NCI-H1048 (cell line): ENCODE results near the gene RAB10.

Experiments used
- DNase-seq: peaks from one replicate; lab custom pipeline; 2025; lab: John Stamatoyannopoulos, UW

RAB10 gene

DNA sequence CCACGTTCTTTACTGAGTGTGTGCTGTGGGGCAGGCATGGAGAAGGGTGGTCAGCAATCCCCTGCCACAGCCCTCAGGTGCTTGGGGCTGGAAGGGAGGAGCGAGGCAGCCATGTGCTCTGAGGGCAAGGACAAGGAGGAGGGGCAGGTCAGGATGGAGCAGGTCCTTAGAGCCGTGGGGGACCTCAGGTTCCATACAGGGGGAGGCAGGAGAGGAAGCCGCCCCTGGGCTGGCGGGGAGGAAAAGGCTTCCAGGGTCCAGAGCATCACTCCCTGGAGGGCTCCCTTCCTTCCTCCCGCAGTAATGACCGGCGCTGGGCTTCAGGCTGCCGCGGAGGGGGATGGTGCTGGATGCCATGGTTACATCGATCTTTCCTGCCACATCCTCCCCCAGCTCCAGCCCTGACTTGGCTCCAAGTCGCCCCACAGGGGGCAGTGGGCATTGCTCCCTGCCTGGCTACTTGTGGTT, 145.6 kb downstream of the RAB10 start:
- DNase-seq = no peak

DNA sequence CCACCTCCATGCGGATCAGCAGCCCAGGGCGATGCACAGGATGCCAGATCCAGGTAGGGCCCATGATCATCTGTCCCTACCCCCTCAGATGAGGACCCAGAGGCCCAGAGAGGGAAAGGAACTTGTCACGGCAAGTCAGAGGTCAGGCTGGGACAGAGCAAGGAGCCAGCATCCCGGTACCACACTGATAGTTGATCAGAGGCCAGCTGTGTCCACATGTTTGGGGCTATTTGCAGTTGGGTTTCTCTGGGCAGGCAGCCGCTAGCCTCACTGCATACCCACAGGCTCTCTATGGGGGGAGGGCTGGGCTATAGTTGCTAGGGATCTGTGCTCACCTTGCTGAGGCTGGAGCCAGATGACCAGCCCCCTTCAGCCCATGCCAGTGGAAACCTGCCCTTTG, 148.6 kb downstream of the RAB10 start:
- no peak for DNase-seq

DNA sequence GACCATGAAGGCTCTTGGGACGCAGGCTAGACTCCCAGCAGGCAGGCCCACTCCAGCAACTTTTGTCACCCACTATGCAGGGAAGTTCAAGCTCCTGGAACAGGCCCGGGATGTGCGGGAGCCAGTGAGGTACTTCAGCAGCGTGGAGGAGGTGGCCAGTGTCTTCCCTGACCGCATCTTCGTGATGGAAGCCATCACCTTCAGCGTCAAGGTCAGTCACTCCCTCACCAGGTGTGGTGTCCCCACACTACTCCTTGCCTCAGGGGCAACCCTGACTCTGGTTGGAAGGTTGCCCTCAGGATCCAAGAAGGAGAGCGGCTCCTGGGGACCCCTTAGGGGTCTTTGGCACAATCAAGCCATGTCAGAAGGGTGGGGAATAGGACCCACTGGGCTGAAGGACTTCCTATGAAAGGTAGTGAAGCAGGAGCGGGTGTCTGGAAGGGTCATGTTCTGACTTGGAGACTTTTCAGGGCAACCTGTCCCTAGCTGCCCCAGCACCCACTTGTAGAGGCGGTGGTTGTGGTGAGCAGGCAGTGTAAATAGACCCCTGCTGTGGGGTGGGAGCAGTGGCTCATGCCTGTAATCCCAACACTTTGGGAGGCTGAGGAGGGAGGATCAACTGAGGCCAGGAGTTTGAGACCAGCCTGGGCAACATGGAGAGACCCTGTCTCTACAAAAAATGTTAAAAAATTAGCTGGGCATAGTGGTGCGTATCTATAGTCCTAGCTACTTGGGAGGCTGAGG, 149.2 kb downstream of the RAB10 start:
- no peak for DNase-seq

DNA sequence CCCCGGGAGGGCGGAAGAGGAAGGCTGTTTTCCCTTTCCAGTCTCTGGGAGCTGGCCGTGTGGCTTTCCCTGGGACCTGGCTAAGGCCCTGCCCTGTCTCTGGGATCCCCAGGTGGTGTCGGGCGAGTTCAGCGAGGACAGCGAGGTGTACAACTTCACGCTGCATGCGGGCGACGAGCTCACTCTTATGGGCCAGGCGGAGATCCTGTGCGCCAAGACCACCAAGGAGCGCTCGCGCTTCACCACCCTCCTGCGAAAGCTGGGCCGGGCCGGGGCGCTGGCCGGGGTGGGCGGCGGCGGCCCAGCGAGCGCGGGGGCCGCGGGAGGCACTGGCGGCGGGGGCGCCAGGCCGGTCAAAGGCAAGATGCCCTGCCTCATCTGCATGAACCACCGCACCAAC, 150.2 kb downstream of the RAB10 start:
- no peak for DNase-seq

DNA sequence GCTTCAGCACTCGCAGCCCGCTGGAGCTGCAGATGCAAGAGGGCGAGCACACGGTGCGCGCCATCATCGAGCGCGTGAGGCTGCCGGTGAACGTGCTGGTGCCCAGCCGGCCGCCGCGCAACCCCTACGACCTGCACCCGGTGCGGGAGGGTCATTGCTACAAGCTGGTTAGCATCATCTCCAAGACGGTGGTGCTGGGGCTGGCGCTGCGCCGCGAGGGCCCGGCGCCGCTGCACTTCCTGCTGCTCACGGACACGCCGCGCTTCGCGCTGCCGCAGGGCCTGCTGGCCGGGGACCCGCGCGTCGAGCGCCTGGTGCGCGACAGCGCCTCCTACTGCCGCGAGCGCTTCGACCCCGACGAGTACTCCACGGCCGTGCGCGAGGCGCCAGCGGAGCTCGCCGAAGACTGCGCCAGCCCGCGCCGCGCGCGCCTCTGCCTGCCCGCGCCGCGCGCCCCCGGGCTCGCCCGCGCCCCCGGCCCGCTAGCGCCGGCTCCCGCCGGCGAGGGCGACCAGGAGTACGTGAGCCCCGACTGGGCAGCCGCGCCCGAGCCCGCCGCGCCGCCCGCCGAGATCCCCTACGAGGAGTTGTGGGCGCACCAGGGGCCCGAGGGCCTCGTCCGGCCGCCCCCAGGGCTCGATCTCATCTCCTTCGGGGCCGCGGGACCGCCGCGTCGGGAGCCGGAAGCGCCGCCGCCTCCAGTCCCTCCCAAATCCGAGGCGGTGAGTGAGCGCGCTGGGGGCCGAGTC, 150.8 kb downstream of the RAB10 start:
- no peak for DNase-seq

DNA sequence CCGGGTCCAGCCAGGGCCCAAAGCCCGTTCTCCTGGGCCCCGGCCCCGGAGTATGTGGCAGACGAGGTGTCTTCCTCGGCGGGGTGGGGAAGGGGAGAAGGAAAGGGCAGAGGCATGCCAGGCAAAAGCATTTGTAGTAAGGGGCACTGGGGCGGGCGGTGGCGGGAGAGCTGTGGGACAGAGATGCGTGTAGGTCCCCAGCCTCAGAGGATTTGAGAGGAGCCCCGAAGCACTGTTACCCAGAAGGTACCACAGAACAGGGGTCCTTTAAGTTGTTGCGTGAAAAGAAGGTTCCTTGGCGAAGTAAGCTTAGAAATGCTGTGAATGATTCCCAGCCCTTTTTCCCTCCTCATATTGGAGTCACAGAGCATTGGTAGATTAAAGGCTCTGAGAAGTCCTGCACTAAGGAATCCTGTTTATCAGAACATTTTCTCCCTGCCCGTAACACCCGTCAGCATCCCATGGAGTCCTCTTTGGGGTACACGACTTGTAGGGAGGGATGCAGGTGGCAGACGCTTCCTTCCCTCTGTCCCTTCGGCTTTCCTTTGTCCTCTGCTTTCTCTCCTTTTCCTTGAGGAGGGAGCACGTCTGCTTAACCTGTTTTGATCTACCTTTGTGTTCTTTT, 151.5 kb downstream of the RAB10 start:
- no peak for DNase-seq

DNA sequence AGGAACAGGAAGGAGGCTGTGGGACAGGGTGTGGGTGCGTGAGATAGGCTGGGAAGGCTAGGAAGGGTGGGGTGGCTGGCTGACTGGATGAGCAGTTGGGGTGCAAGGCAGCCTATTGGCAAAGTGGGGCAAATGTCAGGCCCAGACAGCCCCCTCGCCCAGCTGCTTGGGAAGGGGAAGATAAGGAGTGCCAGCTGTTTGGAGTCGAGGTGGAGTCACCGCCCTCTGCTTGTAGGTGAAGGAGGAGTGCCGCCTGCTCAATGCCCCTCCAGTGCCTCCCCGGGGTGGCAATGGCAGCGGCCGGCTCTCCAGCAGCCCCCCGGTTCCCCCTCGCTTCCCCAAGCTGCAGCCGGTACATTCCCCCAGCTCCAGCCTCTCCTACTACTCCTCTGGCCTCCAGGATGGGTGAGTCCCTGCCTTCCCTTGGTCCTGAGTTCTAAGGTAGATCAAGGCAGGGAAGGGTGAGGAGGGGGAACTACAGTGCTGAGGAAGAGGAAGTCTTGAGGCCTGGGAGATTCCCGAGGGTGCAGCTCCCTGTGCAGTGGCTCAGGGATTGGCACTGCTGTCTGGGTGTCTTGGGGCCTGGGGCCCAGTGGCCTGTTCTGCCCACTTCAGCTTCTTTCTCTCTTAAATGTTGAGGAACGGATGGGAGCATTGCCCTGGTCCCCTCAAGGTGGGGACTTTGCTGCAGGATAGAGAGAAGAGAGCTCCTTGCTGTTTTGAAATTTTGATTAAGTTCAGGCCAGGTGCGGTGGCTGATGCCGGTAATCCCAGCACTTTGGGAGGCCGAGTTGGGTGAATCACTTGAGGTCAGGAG, 152.3 kb downstream of the RAB10 start:
- DNase-seq = no peak
